ENCODE data around the gene IRF2BPL.

The IRF2BPL gene

DNA sequence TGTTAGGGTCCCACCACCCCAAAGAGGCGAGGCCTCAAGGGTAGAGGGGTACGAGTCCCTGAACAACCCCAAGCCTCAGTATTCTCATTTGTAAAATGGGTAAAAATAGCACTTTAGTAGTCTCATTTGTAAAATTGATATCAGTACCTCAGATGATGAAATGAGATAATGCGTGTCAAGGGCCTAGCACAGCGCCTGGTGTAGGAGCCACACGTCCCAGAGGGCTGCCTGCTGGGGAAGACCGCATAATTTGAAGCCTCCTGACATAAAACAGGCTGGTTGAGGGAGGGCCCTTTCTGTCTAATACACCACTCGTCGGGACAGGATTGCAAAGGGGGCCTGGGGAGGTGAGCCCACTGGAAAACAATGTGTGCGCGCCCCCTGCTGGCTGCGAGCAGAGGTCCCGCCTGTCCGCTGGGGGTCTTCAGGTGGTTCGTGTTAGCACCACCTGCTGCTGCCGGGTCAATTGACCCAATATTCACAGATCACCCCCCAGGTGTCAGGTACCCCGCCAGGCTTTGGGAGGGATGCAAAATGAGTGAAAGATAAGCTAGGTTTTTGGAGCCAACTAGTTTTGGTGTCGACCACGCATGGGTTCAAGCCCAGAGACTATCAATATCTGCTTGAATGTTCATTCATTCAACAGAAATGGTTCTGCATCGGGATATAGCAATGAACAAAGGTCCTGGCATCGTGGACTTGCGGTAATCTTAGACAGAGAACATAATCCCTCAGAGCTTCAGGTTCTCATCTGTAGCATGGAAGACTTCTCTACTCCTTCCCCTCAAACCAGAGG, 24.7 kb upstream of the IRF2BPL start:
- peak in 11 of 14 donors; percentile 17 to 73 (median 42) for DNase-seq

DNA sequence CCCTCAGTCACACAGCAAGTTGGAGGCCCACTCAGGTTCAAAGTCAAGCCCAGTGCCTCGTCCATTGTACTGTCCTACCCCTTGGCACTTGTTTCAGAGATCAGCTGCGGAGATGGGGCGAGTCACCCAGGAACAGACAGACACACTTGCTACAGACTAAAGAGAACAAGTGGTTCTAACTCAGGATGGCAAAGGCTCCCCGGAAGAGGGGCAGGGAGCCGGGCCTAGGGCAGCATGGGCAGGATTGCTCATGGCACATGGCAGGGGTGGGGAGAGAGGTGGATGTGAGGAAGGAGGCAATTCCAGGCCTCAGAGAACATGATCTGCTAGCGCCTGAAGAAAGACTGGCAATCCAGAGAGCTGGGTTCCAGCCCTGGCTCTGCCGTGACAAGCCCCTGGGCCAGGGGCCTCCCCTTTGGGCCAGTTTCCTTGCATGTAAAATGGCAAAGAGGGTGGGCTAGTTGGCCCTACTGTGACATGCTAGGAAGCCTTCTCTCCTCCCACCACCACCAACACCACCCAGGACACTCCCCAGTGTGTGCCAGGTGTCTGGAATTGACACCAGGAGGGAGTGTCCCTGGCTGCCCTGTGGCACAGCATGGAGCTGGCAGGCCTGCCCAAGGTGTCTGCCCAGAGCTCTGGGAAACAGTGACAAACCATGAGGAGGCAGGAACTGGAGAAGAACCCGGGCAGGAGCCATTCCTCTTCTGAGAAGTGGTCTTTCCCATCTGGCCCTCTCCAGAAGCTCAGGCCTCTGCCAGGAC, 24.0 kb upstream of the IRF2BPL start:
- peak in 3 of 14 donors; percentile 23 to 76 (median 42) for DNase-seq

DNA sequence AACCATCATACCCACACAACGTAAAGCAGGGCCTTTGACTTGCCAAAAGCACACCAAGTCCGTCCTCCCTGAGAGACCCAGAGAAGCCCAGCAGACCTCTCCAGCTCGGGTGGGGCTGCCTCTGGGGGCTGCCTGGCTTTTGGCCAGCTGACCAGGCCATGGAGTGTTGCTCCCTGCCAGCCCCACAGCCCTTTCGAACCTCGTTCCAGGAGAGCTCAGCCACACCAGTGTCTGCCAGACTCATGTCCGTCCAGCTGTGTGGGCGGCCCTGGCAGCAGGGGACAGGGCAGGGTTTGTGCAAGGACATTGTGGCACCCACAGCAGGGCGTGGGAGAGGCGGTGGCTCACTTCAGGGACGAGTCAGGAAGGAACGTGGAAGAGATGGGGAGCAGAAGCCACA, 22.6 kb upstream of the IRF2BPL start:
- DNase-seq, result peak in 7 of 14 donors; percentile 10 to 50 (median 25)

DNA sequence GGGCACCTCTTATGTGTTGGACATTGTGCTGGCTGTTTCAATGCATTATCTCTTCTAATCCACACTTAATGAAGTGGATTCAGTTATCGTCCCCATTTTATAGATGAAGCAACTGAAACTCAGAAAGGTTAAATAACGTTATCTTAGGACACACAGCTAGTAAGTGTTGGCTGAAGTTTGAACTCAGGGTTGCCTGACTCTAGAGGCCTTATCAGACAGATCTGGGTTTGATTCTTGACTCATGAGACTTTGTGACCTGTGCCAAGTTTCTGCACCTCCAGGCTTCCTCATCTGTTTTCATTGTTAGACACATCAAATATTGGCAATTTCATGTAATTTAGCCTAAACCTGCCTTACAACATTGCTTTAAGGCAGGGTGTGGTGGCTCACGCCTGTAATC, 18.2 kb upstream of the IRF2BPL start:
- DNase-seq, result no peak

DNA sequence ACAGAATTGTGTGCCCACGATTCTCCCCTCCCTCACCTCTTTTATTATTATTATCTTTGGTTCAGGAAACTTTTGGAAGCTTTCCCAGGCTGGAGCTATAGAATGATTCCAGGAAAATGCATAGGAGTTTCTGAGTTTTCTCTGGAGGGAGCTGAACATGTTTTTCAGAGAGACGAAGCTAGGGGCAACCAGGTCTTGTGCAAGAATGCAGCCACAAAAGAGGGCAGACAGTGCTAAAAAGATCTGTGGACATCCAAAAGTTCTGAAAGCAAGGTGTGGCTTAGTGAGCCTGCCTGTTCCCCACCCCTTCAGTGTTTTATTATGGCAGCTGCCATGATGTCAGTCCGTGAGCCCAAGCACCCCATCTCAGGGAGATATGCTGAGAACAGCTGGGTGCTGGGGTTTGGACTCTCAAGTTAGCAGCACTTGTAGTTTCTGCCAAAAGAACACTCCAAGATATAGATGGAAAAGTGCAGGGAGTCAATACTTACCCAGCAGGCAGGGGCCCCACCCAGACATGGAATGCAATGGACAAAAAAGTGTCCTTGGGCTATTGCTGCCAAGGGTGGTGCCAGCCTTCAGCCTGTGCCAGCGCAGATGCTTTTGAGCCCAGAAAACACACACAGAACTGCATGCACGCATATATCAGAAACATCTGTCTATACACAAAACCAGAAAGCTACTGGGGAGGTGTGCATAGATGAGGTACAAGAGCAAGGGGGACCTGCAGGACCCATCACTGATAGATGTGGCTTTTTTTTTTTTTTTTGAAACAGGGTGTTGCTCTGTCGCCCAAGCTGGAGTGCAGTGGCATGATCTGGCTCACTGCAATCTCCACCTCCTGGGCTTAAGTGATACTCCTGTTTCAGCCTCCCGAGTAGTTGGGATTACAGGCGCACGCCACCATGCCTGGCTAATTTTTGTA, 17.0 kb upstream of the IRF2BPL start:
- DNase-seq, result no peak

DNA sequence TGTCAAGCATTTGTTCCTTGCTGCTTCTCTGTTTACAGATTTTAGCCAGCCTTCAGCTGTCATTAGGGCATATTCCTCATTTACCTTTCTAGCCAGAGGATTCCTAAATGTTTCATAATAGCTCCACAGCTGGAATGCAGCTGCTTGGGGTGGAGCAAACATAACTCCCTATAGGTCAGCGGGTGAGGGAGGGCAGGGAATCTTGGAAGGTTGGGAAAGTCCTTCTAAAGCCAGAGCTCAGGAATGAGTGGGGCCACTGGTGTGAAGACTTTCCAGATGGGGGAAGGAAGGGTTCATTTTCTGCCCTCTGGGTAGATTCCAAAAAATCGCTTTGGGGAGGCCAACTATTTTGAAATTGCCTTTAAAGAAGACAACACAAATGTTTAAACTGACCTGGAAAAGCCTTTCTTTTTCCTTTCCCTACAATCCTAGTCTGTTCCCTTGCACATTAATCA, 16.3 kb upstream of the IRF2BPL start:
- DNase-seq, result no peak

DNA sequence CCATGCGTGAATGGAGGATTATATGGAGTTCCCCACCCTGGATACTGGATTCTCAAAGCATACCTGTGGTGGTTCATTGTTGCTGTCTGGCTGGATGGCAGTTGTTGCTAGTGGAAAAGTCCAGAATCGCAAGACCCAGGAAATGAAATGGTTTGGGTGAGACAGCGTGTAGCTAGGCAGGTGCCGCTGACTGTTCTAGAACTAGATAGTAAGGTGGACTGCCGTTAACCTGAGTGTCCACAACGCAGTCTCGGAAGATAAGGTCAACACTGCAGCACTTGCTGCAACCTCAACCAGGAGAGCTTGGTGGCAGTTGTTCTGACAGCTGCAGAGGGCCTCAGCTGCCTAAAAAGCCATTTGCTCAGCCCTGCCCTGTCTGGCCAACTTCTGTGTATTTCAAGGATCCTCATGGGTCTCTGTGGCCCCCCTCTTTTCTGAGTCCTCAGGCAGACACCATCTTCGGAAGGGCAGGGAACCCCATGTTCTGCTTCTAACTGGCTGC, 15.5 kb upstream of the IRF2BPL start:
- DNase-seq, result peak in 3 of 14 donors; percentile 33 to 48 (median 35)

DNA sequence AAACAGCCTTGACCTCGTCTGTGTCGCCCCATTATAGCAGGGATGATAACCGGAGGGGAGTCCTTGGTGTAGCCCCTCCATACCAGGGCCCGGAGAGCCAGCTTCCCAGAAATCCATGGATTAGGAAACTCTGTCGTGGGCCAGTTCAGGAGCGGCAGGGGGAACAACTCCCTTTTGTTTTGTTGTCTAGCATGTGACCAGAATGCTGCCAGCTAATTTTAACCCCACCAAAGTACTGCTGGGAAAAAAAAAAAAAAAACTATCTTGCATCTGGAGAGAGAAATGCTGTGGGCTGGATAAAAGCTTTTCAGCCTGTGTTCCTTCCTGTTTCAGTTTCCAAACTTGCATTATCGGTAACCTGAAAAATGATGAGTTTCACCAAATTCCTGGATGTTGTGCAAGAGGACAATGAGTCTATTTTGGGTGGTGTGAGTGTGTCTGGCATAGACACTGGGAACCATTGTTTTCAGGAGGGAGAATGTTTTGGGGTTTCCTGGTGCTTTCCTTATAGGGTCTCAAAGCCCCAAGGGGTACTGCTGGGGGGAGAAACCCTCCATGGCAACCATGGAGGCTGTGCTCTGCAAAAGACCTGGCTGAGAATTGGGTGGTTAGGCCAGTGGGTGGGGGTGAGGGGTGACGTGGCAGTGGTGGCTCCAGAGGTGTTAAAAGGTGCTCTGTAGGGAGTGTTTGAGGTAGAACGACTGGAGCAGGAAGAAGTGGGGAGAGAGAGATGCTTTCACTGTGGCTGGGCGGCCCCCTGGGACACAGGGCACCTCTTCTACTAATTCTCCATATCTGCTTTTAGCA, 14.9 kb upstream of the IRF2BPL start:
- peak in 10 of 14 donors; percentile 28 to 75 (median 68) for DNase-seq

DNA sequence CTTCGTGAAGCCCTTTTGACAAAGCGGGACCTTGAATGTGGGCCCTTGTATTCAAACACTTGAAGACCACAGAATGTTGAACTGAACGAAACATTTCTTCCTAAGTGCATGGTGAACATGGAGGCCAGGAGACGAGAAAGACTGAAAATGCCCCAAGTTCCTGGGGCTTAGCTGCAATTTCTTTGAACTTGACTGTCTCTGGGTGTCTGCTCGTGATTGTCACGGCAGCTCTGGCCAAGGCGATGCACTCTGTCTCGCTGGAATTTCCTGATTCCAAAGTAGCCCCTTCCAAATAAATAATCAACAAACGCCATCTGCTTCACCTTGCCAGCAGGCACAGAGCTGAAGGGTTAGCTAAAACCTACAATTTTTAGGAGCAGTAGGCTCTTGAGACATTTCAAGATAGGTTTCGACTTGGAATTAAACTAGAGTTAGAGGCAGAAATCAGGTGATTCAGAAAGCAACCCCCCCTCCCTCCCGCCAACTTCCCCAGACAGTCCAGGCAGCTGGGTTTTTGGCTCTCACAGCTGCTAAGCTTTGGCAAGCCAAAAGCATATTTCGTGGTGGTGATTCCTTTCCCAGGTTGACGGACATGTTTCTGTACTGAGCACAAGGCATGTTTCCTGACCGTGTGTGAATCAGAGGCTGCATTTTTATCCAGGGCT, 13.5 kb upstream of the IRF2BPL start:
- peak in 11 of 14 donors; percentile 31 to 76 (median 54) for DNase-seq

DNA sequence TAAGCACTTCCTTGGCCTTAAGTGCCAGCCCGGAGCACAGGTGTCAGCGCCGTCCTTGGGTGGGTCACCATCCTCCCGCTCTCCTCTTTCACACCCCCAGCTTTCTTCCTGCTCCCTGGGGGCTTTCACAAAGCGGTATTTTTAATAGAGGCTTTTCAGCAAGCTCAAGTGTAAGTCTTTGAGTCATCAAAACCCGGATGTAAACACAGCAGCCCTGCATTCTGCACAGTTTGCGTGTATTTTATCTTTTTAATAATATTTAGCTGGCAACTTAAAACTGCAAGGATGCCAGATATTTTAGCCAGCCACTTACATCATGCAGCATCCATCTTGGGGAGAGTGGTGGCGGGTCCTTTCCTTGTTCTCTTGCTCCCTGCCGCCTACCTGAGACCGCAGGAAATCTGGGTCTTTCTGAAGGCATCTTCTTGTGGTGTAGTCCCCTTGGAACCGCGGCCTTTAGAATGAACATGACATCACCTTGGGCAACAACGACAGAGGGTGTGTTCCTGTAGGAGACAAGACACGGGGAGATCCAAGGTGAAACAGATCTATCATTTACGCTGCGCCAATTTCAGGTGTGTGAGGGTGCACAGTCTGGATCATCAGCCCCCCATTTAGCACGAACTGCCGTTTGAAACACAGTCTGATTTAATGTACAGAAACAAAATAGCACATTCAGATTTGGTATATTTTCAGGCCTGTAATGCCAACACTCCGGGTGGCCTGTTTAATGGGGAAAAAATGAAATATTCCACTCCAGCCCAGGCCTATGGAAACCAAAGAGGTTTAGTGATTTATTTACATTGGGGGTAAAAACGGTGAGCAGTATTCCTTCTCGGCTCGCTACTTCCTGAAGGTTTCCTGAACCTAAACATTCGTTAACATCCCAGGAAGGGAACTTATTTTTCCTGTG, 12.5 kb upstream of the IRF2BPL start:
- peak in 3 of 14 donors; percentile 60 to 80 (median 76) for DNase-seq

DNA sequence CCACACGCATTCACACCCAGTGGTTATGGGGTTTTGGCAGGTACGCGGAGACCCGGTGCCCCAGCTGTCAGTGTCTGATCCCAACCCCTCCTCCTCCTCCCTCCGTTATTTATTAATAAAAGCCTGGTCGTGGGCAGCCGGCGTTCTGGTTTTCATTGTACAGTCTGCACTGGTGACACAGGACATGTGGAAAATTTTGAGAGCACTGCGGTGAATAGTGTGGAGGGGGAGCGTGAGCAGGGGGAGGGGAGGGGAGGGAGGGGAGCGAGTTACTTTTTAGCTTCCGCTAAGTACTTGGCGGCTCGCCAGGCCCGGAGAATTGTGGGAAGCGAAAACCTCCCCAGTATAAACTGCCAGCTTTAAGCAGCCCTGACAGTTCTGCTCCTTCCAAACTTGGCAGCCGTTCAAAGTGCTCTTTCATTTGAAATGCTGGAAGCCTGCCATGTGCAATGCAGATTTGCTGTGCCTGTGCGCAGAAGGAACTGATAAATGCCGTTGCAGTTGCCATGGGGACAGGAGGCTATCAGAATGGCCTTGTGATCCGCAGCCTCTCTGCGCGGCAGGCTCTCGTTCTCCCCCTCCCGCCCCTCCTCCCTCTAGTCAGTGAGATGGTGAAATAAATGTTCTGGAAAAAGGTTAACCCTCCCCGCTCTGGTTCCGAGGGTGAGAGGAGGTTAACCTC, 11.7 kb upstream of the IRF2BPL start:
- DNase-seq, result peak; percentile 59 to 99 (median 94)

DNA sequence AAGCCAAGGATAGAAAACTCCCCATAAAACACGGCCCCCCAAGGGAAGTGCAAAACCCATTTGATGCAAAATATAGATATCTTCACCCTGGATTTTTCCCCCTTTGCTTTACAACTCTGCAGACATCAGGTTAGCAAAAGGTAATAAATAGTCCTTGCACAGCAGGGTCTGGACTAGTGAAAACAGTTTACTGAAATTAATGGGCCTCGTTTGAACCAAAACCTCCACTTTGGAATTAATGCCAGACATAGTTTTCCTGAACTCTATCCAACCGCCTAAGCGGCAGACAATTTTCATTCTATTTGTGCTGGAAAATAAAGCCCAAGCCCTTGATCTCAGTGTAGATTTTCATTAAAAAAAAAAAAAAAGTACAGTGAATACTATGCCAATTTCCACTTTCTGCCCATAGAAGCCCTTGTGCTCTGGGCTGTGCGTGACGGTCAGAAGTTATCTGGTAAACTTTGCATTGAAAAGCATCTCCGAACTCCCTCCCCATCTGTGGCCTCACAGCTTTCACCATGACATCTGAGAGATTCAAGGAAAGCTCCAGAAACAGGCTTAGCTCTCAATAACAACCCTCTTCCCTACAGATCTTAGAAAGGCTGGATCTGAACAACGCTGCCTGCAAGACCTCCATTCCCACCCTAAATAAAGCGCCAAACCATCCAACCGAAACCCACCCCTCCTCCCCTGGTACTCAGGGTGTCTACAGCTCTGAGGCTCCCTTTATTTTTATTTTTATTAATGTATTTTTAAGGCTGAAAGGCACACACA, 11.0 kb upstream of the IRF2BPL start:
- peak in 1 of 14 donors; percentile 62 for DNase-seq

DNA sequence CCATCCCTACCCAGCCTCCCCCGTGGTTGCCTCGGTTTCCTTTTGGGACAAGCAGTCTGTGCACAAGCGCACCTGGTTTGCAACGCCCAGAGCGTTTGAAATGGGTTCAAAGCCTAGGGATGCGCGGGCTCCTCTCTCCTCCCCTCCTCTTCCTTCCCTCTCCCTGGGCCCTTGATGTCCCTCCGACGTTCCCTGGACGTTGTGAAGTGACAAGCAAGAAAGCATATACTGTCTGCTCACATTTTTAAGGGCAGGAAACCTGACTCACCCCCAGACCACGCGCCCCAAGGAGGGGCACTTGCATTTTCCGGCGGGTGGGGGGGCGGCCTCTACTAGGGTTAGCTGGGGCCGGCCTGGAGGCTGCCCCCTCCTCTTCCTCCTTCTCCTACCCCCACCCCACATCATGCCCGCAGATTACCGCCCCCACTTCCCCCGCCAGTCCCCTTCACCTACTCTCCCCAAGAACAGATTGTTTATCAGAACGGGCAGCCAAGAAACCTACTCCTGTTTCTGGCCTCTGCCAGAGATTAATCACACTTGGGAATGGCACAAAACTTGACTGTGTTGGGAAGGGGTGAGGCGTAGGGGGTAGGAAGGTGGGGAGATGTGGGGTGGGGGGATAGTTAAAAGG, 9.5 kb upstream of the IRF2BPL start:
- peak in 2 of 14 donors; percentile 34 to 57 for DNase-seq

DNA sequence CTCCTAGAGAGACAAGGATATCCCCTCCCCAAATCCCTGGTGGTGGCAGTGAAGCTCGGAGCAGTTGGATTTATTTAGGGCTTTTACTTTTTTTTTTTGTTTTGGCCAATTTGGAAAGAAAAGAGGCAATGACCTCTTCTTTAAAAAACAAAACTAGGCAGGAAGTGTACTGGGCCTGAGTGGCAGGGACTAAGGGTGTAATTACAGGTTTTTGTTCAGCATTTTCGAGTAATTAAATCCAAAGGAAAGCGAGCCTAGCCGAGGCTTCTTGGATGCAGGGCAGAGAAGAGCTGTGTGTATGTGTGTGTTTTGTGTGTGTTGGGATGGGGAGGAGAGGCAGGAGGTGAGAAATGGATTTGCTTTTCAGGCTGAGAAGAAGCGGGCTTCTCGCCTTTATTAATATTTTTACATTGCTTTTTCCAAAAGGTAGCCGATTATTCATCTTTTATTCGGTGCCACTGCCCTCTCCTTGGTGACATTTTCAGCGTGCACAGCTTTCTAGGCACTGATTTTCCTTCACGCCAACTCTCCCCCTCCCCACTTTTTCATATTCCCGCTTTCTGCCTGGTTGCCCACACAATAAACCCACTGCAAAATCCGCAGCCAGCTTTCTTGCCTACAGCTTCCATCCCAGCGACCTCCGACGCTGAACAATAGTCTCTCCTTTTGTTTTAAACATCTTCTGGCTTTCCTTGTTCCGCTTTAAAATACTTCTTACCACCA, 8.9 kb upstream of the IRF2BPL start:
- peak in 1 of 14 donors; percentile 58 for DNase-seq

DNA sequence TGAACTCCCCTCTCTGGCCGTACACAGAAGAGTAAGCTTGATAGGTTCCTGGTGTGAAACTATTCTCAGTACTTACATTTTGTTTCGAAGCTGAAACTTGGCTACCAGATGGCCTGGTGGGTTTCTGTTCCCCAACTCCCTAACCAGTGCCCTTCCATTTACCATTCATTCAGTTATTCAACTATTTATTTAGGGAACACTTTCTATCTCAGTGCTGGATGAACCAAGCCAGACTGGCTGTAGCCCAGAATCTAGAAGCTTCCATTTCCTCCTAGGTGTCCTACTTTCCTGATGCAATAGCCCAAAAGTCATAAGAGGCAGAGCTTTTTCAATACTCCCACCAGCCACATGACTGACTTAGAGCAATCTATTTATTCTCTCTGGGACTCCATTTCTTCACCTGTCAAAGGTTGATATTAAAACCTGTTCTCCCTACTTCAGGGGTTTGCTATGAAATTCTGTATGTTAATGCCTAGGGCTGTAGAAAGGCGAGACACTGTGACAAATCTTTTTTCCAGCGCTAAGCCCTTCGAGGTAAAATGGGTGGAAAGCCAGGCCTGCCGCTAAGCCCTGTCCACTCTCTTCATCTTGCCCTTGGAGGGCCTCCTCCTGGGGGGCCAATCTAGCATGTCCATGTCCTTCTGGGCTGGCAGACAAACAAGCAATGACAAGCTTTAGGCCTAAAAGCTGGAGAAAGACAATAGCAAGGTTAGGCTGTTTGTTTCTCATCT, 8.1 kb upstream of the IRF2BPL start:
- DNase-seq, result peak in 2 of 14 donors; percentile 11 to 58

DNA sequence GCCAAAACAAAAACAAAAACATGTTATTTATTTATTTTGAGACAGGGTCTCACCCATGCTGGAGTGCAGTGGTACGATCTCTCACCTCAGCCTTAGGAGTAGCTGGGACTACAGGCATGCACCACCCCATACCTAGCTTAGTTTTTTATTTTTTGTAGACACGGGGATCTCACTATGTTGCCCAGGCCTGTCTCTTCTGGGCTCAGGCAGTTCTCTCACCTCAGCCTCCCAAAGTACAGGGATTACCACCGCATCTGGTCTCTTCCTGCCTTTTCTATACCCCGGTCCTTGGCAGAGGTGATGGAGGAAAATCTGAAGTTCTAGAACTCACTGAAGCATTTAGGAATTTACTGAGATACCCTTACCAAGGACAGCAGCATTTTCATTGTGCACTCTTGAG, 6.8 kb upstream of the IRF2BPL start:
- no peak for DNase-seq
